Activated CD4-positive, alpha-beta memory T cell treated with anti-CD3 and anti-CD28 coated beads, Interleukin-2, amount 10 ng/mL, durations not matched to agents 7 days and 5 days (primary cell): ENCODE measurements around the gene SLC45A1. TPM values are rescaled to one million over a fixed set of nuclear protein-coding genes. Genes with fewer than 3 reads are reported as not detected.
A peak's percentile ranks its signal among the peaks of the same experiment; 100 is the strongest.

Experiments
- CTCF ChIA-PET: fragments of 350-600 bp; sonication (Branson Sonifier 250); formaldehyde crosslinking; loops from one replicate; lab custom pipeline; 2021; ENCODE audit warnings: antibody characterized with exemption, inconsistent platforms; lab: Charles Lee
- POLR2A ChIA-PET: fragments of 350-600 bp; sonication (Branson Sonifier 250); formaldehyde crosslinking; loops from one replicate; lab custom pipeline; 2021; ENCODE audit warnings: antibody characterized with exemption; lab: Charles Lee
- DNase-seq: peaks from one replicate; pipeline ENCODE4 v3.0.0-alpha.2; 2020
- H3K27ac Mint-ChIP-seq: one replicate; pipeline ENCODE4 v1.8.0; 2021; ENCODE audit warnings: mild to moderate bottlenecking, mixed read lengths
- H3K27me3 Mint-ChIP-seq: one replicate; pipeline ENCODE4 v1.8.0; 2021; ENCODE audit warnings: mixed read lengths
- H3K36me3 Mint-ChIP-seq: one replicate; pipeline ENCODE4 v1.8.0; 2021; ENCODE audit warnings: low read depth, mixed read lengths
- H3K4me1 Mint-ChIP-seq: one replicate; pipeline ENCODE4 v1.8.0; 2021; ENCODE audit warnings: mixed read lengths
- H3K4me3 Mint-ChIP-seq: one replicate; pipeline ENCODE4 v1.8.0; 2021; ENCODE audit warnings: mild to moderate bottlenecking, mixed read lengths
- H3K9me3 Mint-ChIP-seq: one replicate; pipeline ENCODE4 v1.8.0; 2021; ENCODE audit warnings: mixed read lengths
- total RNA-seq, 2 experiments: library from RNA; stranded (reverse); gene quantifications; one replicate each; pipeline ENCODE4 v1.2.3, GENCODE V29; 2021

Gene SLC45A1
- total RNA-seq, 2 experiments from 2014 or later = 0.25 to 0.30 TPM

GRCh38 chr1:8382608-8383505 lies 64.9 kb downstream of the SLC45A1 start:
- Mint-ChIP-seq H3K27ac (peak overlapping the region; percentile 84), H3K4me1 (peaks cover 50% of the 10 kb centered on the region), H3K9me3 (no peaks in the 10 kb centered on the region), H3K27me3 (no peaks in the 10 kb centered on the region), H3K36me3 (peaks cover 39% of the 10 kb centered on the region), H3K4me3 (peak overlapping the region; percentile 34)
- POLR2A ChIA-PET = interaction anchor here (0.9 kb wide), 1 partner anchor 47 kb away, joined by 3 read pairs; no protein-coding TSS in a partner anchor
- no peak for DNase-seq
- CTCF ChIA-PET = interaction anchor here (0.5 to 1.4 kb wide), 3 partner anchors 9 to 524 kb away, joined by 3 to 4 read pairs (median 3); no protein-coding TSS in a partner anchor

DNA sequence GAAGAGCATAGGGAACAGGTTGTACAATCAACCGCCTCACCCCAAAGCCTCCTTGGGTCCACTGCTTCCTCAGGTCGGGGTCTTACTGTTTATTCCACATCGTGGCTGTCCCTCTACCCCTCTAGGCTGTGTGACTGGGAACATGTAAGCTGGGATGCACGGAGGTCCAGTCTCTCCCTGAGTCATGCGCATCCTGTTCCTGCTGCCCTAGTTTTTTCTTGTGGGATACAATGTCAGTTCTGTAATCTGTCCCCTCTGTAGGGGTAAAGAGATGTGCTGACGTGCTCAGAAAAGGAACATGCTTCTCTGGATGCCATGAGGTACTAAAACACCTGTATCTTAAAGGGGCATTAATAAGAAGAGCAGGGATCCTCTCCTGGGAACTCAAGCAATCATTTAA lies 66.2 kb downstream of the SLC45A1 start:
- ChIA-PET CTCF (interaction anchor here (1.1 kb wide), 1 partner anchor 465 kb away, joined by 3 read pairs; no protein-coding TSS in a partner anchor), POLR2A (no interaction called here)
- Mint-ChIP-seq H3K27ac (peak overlapping the region; percentile 38), H3K27me3 (no peaks in the 10 kb centered on the region), H3K4me1 (peaks cover 46% of the 10 kb centered on the region), H3K9me3 (no peaks in the 10 kb centered on the region), H3K4me3 (no peak overlapping the region), H3K36me3 (peaks cover 38% of the 10 kb centered on the region)
- no peak for DNase-seq

- peaks cover 49% of the 10 kb centered on the region for H3K4me1 Mint-ChIP-seq
- ChIA-PET CTCF (interaction anchor here (1.1 kb wide), 1 partner anchor 465 kb away, joined by 3 read pairs; no protein-coding TSS in a partner anchor), POLR2A (no interaction called here)
Observed at GRCh38 chr1:8384577-8384976, 66.7 kb downstream of the SLC45A1 start.

DNA sequence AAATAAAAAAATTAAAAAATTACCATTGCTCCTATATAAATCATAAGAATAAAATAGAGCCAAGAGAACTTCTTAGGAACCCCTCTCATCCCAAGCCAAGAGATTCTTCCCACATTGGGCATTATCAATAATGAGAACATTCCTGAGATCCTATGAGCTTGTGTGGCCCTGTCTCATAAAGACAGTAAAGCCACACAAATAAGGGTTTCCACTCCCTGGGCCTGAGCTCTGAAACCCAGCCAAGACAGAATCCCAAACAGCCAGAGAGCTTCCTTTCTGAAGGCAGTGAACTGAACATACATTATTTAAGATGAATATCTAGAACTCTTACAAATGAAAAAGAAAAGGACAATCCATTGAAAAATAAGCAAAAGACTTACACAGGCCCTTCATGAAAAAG lies 68.3 kb downstream of the SLC45A1 start:
- Mint-ChIP-seq H3K9me3 (no peaks in the 10 kb centered on the region), H3K4me3 (no peak overlapping the region), H3K36me3 (peaks cover 46% of the 10 kb centered on the region), H3K4me1 (peaks cover 61% of the 10 kb centered on the region), H3K27me3 (no peaks in the 10 kb centered on the region), H3K27ac (no peak overlapping the region)
- POLR2A ChIA-PET = interaction anchor here (1.6 kb wide), 1 partner anchor 11 kb away, joined by 4 read pairs; no protein-coding TSS in a partner anchor
- no peak for DNase-seq
- CTCF ChIA-PET = interaction anchor here (0.6 to 1.6 kb wide), 4 partner anchors 44 to 372 kb away, joined by 3 to 4 read pairs (median 3); no protein-coding TSS in a partner anchor

More at GRCh38 chr1:8384577-8384976, 66.7 kb downstream of the SLC45A1 start:
- Mint-ChIP-seq H3K4me3 (no peak overlapping the region), H3K9me3 (no peaks in the 10 kb centered on the region), H3K27me3 (no peaks in the 10 kb centered on the region), H3K27ac (peak overlapping the region; percentile 38), H3K36me3 (peaks cover 41% of the 10 kb centered on the region)
- no peak for DNase-seq

DNA sequence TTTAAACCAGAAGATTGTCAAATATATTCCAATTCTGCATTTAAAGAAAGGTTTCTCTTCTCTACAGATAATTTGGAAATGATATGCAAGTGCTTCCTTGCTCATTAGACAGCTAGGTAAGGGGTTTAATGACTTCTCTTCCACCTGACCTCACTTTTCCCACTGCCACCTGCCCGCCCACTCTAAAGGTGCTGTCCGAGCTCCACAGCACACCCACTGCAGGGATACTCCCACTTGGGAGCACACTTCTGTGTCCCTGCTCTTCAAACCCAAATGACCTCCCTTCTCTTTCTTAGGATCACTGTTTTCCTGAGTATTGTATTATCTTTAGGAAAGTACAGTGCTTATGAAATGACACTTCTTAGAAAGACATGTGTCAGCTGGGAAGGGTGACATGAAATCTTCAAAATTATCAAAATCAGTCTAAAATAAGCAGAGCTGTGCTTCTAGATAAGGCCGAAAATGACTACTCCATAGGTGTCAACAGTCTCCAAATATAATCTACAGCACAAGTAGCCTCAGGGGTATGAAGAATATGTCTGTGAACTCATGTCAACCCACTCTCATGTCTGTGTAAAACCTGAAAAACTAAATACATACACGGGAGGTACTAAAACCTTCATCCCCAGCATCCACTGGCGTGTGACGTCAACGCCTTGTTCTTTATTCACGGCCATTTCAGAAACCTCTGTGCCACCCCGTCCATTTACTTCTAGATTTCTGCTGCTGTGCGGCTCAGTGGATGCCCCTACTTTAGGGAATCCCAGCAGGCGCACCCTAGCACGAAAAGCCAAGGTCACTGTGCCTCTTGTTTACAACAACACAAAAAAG lies 71.0 kb downstream of the SLC45A1 start:
- ChIA-PET CTCF (no interaction called here), POLR2A (no interaction called here)
- H3K4me3 Mint-ChIP-seq = no peak overlapping the region
- DNase-seq = no peak
- no peaks in the 10 kb centered on the region for H3K27me3 Mint-ChIP-seq
- H3K36me3 Mint-ChIP-seq = peaks cover 51% of the 10 kb centered on the region
- H3K27ac Mint-ChIP-seq = no peak overlapping the region
- no peaks in the 10 kb centered on the region for H3K9me3 Mint-ChIP-seq
- H3K4me1 Mint-ChIP-seq = peaks cover 56% of the 10 kb centered on the region

DNA sequence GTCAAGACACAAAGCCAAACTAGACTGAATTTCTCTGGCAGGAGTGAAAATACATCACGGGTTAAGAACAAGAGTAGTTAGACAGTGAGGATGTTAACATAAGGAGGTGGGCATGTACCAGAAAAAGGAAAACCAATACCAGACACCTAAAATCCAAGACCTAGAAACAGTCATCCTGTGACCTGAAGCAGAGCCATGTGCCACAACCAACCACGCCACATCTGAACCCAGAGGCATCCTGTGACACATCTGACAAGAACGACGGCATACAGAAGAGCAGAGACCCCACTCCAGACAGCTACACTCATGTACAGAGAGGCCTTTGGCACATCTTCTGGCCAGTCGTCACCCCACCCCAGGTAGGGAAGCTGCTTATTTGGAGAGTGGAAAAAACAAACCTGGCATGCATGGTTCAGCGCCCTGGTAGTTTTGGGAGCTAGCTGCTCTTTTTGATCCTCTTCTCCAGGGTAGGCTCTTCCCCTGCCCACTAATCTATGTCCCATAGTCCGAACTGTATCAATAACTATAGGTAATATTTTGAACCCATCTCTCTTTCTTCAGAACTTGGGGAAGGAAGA lies 72.1 kb downstream of the SLC45A1 start:
- Mint-ChIP-seq H3K4me3 (no peak overlapping the region), H3K4me1 (peaks cover 56% of the 10 kb centered on the region), H3K9me3 (no peaks in the 10 kb centered on the region), H3K27me3 (no peaks in the 10 kb centered on the region), H3K27ac (peak overlapping the region; percentile 18), H3K36me3 (peaks cover 48% of the 10 kb centered on the region)
- peak; percentile 34 for DNase-seq
- ChIA-PET CTCF (no interaction called here), POLR2A (no interaction called here)

DNA sequence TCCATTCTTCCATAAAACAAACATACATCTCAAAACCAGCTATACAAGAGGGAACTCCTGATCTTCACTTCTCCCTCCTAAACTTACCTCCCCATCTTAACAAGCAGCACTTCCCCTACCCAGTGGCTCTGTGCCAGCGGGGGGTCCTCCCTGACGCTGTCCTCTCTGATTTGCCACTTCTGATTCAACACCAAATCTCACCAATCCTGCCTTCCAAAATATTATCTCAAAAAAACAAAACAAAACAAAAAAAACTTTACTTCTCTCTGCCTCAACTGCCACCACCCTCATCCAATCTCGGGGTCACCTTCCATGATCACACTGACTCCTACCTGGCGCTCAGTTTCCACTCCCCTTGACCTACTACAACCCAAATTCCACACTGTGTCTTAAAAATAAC lies 72.8 kb downstream of the SLC45A1 start:
- POLR2A ChIA-PET = no interaction called here
- H3K9me3 Mint-ChIP-seq = no peaks in the 10 kb centered on the region
- no peak for DNase-seq
- H3K36me3 Mint-ChIP-seq = peaks cover 48% of the 10 kb centered on the region
- H3K27ac Mint-ChIP-seq = no peak overlapping the region
- no peak overlapping the region for H3K4me3 Mint-ChIP-seq
- no peaks in the 10 kb centered on the region for H3K27me3 Mint-ChIP-seq
- CTCF ChIA-PET = no interaction called here
- H3K4me1 Mint-ChIP-seq = peaks cover 58% of the 10 kb centered on the region

DNA sequence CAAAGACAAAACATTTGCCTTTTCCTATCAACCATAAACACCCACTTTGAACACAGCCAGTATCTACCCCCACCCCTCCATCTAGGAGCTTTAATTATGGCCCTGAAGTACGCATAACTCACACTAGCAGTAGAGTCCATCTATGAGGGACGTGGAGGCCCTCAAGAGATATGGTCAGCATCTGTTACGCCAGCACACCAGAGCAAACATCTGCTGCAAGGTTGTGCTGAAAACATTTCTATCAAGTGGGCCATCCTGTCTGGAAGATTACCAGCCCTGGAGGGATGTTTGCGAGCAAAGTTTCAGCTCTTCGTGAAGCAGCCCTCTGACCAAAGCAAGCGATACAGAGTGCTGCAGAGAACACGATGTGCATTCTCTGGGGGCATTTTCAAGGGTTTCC lies 74.6 kb downstream of the SLC45A1 start:
- no peak for DNase-seq
- Mint-ChIP-seq H3K27ac (peak overlapping the region; percentile 4), H3K36me3 (peaks cover 44% of the 10 kb centered on the region), H3K4me3 (no peak overlapping the region), H3K27me3 (no peaks in the 10 kb centered on the region), H3K9me3 (no peaks in the 10 kb centered on the region), H3K4me1 (peaks cover 72% of the 10 kb centered on the region)
- ChIA-PET POLR2A (no interaction called here), CTCF (interaction anchor here (0.8 kb wide), 1 partner anchor 10 kb away, joined by 4 read pairs; no protein-coding TSS in a partner anchor)
